Stimulated activated CD8-positive, alpha-beta memory T cell treated with anti-CD3 and anti-CD28 coated beads, Interleukin-15, amount 100 ng/mL, for 48 hours (primary cell): ENCODE data around the gene RAD54L.
"Not testable (repeated sequence)": the region's sequence is repeated elsewhere in the genome, so short reads cannot be mapped to it uniquely, and the experiment has no call there.

Experiments
- DNase-seq, 2 donors: peaks; one replicate each; pipeline ENCODE4 v3.0.0-alpha.2; 2020; ENCODE audit warnings: low read depth in 2 of 2

The RAD54L gene

GRCh38 chr1:46241733-46242132 is 5.8 kb upstream of the RAD54L start:
- DNase-seq: not testable (repeated sequence)

DNA sequence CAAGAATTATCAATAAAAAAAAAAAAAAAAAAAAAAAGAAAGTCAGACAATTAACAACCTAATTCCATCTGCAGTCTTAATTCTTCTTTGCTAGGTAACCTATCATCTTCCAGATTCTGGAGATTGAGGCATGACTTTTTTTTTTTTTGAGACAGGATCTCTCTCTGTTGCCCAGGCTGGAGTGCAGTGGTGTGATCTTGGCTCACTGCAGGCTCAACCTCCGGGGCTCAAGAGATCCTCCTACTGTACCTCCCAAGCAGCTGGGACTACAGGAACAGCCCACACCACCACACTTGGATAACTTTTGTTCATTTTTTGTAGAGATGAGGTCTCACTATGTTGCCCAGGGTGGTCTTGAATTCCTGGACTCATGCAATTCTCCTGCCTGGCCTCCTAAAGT is 4.6 kb upstream of the RAD54L start:
- DNase-seq: no peak

- not testable (repeated sequence) for DNase-seq
Measured at GRCh38 chr1:46243831-46244230, 3.7 kb upstream of the RAD54L start.

- DNase-seq: no peak
Measured at GRCh38 chr1:46244656-46245371, 2.7 kb upstream of the RAD54L start.

GRCh38 chr1:46246136-46246535 is 1.4 kb upstream of the RAD54L start:
- DNase-seq: not testable (repeated sequence)

GRCh38 chr1:46246548-46247435 is 771 bp upstream of the RAD54L start:
- DNase-seq: peak; percentile 51 to 66

- DNase-seq: peak; percentile 8 to 11
Measured at GRCh38 chr1:46248122-46248920, 758 bp downstream of the RAD54L start.

DNA sequence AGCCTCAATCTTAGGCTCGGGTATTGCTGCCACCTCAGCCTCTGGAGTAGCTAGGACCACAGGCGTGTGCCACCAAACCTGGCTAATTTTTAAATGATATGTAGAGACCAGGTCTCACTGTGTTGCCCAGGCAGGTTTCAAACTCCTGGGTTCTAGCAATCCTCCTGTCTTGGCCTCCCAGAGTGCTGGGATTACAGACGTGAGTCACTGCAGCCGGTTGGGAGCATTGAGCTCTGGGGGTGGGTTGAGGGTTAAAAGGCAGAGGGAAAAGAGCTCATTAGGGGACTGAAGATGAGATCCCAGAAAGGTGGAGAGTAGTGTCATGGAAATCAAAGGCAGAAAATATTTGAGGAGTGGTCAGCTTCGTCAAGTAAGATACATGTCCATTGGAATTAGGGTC is 7.1 kb downstream of the RAD54L start:
- no peak for DNase-seq

GRCh38 chr1:46256523-46256922 is 9.0 kb downstream of the RAD54L start:
- no peak for DNase-seq

GRCh38 chr1:46262508-46262907 is 14.9 kb downstream of the RAD54L start:
- no peak for DNase-seq

- DNase-seq: no peak
Measured at GRCh38 chr1:46263146-46263545, 15.6 kb downstream of the RAD54L start.

GRCh38 chr1:46268578-46268977 is 21.0 kb downstream of the RAD54L start:
- no peak for DNase-seq

- DNase-seq: no peak
Measured at GRCh38 chr1:46274225-46275029, 26.9 kb downstream of the RAD54L start.

GRCh38 chr1:46275030-46275337 is 27.4 kb downstream of the RAD54L start:
- no peak for DNase-seq

- no peak for DNase-seq
Measured at GRCh38 chr1:46277658-46278373, 30.3 kb downstream of the RAD54L start.

- DNase-seq: no peak
Measured at GRCh38 chr1:46278807-46279206, 31.2 kb downstream of the RAD54L start.

DNA sequence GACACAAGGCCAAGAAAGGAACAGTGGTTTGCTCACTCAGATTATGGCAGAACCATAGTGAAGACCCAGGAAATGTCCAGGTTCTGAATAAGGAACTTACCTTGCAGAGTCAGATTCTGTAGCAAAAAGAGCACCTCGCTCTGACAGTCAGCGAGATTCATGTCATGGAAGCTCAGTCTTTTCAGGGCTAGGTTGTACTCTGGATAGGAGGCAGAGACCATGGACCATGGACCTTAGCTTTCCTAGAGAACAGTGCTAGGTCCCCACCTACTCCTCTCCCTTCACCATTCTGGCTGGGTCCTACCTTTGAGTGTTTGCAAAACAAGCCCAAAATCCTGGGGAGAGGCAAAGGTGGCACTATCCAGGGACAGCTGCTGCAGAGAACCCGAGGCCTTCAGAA is 32.5 kb downstream of the RAD54L start:
- DNase-seq: no peak

- DNase-seq: no peak
Measured at GRCh38 chr1:46281021-46281420, 33.5 kb downstream of the RAD54L start.

GRCh38 chr1:46284058-46284457 is 36.5 kb downstream of the RAD54L start:
- no peak for DNase-seq

DNA sequence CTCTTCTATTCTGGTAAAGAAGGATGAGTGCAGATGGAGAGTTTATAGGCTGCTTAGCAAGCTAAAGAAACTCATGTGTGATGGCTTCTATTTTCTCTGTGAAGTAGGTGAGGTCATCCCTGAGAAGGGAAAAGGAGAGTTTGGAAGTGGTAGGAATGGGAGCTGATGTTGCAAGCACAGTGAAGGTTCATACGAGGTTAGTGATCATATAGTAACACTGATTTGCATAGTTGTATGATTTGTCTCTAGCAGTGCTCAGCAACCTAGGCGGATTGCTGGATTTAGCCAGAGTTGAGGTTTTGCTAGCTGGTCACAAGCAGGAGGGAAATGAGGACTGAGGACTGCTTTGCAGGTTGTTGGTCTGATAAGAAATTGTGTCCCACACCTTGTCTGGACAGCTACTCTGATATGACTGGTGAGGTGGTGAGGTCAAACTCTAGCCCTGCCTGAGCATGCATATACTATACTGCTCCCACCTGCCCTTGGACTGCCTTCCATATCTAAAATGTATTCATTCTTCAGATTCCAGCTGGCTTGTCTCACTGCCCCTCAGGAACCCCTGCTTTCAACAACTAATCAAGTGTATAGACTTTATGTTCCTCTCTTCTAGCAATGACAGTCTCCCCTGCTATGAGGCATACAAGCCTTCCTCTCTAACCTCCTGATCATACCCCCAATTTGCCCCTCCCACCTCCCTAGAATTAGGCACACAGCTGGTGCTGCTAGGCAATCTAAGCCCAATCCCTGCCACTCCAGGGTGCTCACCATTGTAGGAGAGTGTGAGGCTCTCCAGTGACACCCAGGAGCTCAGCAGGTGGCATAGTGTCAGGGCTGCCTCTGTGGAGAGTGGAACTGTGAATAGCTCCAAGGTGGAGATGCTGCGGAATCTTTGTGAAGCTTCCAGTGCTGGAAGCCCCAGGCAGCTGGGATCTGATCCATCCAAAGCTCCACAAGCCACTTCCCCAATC is 37.3 kb downstream of the RAD54L start:
- DNase-seq: no peak
